Retinal pigment epithelial cell (primary cell): ENCODE measurements around the gene ADCY7.

ENCODE experiments used
- DNase-seq: peaks from one replicate; pipeline ENCODE4 v3.0.0-alpha.2; 2010; ENCODE audit warnings: low read depth
- H3K4me3 ChIP-seq: 2 replicates; pipeline ENCODE4 v1.5.1; 2011; ENCODE audit warnings: mild to moderate bottlenecking, low read length, control low read depth, moderate library complexity
- TF ChIP-seq, protein P1 (sequence below): conservative IDR thresholded peaks from 2 replicates; pipeline ENCODE4 v1.5.1; 2011; ENCODE audit warnings: low read depth, low read length, control low read depth, inconsistent platforms

ADCY7 gene

DNA sequence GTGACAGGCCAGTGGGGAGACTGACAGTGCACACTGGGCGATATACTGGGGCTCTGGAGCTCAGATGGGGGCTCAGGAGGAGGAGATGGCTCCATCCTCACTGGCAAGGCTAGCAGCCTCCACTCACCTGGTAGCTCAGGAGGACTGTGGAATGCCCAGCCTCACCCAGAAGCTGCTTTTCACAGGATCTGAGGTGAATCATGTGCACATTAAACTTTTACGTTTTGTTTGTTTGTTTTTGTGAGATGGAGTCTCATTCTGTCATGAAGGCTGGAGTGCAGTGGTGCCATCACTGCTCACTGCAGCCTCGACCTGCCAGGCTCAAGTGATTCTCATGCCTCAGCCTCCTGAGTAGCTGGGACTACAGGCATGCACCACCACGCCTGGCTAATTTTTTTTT is 28.6 kb downstream of the ADCY7 start:
- no peak overlapping the region for H3K4me3 ChIP-seq
- no peak for DNase-seq
- TF ChIP-seq, protein P1, sequence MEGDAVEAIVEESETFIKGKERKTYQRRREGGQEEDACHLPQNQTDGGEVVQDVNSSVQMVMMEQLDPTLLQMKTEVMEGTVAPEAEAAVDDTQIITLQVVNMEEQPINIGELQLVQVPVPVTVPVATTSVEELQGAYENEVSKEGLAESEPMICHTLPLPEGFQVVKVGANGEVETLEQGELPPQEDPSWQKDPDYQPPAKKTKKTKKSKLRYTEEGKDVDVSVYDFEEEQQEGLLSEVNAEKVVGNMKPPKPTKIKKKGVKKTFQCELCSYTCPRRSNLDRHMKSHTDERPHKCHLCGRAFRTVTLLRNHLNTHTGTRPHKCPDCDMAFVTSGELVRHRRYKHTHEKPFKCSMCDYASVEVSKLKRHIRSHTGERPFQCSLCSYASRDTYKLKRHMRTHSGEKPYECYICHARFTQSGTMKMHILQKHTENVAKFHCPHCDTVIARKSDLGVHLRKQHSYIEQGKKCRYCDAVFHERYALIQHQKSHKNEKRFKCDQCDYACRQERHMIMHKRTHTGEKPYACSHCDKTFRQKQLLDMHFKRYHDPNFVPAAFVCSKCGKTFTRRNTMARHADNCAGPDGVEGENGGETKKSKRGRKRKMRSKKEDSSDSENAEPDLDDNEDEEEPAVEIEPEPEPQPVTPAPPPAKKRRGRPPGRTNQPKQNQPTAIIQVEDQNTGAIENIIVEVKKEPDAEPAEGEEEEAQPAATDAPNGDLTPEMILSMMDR = no peak

DNA sequence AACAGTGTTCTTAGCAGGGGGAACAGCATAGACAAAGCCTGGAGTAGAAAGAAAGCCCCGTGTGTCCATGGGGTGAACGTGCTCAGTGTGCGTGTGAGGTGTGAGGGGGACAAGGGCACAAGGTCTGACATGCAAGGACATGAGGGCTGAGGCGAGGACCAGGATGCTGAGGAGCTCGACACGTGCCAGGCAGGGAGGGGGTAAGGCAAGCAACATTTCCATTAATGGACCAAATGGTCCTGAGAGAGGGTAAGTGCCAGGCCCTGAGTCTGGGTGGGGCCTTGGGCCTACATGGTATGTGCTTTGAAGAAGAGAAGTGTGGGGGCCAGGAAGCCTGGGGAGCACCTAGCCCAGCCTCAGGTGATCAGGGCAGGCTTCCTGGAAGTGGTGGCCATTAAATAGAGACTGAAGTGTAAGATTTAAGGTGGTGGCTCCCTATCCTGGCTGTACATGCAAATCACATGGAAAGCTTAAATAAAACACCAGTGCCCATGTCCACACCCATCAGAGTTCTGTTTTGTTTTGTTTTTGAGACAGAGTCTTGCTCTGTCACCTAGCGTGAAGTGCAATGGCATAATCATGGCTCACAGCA is 29.3 kb downstream of the ADCY7 start:
- TF ChIP-seq, protein P1 = no peak
- no peak for DNase-seq
- H3K4me3 ChIP-seq = no peak overlapping the region

DNA sequence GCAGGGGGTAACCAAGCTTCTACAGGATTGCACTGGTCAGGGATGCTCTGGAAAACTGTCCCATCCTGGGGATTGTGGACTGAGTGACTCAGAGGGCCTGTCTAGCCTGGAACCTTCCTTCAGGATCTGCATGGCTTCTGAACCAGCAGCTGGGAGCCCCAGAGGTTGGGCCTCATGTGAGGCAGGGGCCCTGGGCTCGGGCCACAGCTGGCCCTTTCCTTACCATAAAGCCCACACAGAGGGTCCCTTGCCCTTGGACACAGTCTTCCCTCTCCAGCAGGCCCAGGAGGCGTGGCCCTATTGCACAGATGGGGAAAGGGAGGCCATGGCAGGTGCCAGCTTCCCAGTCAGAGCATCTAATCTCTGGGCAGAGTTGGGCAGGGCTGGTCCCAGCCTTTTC is 30.5 kb downstream of the ADCY7 start:
- DNase-seq = no peak
- TF ChIP-seq, protein P1 = no peak
- no peak overlapping the region for H3K4me3 ChIP-seq

DNA sequence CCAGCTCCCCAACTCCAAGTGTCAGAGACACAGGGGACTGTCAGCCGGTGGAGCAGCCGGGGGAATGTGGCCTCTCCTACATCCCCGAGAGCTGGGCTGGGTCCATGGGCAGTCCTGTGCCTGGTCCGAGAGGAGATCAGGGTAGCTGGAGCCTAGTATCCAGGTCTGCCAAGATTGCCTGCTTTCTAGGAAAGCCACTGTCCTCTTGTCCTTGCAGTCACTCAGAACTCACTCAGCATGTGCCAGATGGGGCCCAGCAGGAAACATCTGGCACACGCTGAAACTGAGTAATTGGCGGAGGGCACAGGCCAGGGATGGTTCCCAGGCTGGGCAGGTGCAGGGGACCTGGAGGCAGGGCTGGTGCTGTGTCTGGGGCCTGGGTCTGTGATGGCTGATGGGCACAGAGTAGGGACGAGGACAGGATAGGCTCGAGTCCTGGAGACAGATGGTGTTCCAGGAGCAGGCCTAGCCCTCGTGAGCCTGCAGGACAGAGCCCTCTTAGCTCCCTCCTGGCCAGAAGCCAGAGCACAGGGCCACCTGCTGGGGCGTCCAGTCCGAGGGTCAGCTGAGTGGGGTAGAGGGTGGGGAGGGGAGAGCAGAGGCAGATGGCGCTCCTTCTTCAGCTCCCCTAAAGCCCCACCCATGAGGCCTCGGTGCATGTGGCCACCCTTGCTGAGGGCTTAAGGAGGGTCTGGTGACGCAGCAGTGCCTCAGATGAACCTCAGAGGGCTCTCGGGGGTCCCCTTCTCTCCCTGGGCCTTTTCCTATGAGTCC is 31.1 kb downstream of the ADCY7 start:
- H3K4me3 ChIP-seq = no peak overlapping the region
- no peak for DNase-seq
- TF ChIP-seq, protein P1 = no peak

DNA sequence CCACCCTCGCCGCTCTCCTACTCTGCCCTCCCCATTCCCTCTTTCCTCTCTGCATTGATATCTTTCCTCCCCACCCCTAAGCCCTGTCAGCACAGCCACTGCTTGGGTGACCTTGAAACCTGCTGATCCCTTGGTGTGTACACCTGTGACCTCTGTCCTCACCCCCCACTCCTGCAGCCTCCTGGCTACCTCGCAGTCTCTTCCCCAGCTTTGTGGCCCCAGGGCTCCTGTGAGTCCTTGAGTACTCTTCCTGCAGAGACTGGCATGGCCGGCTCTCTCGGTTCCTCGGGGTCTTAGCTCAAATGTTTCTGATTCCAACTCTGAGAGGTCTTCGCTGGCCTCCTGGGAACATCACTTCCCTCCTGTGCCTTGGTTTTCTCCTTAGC is 31.7 kb downstream of the ADCY7 start:
- TF ChIP-seq, protein P1 = no peak

DNA sequence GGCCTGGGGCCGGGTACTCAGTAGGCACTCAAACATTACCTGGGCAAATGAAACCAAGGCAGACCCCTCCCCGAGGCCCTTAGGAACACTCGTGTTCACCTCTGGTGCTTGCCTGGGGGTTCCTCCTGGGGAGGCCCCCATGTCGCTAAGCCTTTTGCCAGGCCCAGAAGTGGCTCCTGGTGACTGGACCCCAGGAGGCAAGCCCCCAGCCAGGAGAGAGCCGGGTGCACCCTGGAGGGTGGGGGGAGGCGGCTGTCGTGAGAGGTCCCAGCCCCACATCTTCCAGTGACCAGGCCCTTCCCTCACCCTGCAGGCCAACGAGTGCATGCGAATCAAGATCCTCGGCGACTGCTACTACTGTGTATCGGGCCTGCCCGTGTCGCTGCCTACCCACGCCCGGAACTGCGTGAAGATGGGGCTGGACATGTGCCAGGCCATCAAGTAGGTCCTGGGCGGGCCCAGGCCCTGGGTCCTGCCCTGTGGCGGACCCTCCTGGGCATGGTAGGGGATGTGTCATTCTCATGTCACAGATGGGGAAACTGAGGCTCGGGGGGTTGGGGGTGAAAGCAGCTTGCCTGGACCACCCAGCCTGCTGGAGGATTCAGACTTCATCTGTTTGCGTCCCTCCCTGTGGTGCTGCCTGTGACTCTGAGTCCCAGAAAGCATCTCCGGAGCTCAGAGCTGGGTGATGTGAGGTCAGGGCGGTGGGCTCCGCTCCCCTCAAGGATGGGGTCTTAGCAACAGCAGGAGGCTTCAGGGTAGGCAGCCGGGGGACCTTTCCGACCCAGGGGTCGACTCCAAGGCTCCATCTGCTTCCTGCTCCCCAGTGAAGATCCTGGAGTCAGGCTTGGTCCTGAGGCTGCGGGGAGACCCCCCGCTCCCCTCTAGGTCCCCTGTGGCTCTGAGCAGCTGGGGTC is 32.5 kb downstream of the ADCY7 start:
- no peak for DNase-seq
- no peak overlapping the region for H3K4me3 ChIP-seq
- TF ChIP-seq, protein P1 = no peak

More for the DNA sequence above, 31.7 kb downstream of the ADCY7 start:
- H3K4me3 ChIP-seq = no peak overlapping the region
- DNase-seq = no peak
